Mesenchymal stem cell (in vitro differentiated cells and primary cell): ENCODE measurements around the gene LDLRAD3.

Source experiments
- DNase-seq: peaks from one replicate; pipeline ENCODE4 v3.0.0-alpha.2; 2013
- H2AFZ ChIP-seq: one replicate; pipeline ENCODE4 v1.6.1; 2013; ENCODE audit warnings: low read depth, mild to moderate bottlenecking, control low read depth, inconsistent platforms, low read length, moderate library complexity
- H2AK5ac ChIP-seq: 2 replicates; pipeline ENCODE4 v1.6.1; 2013; ENCODE audit warnings: low read length, moderate library complexity, mild to moderate bottlenecking, inconsistent platforms; ENCODE audit not compliant: severe bottlenecking
- H2BK120ac ChIP-seq: one replicate; pipeline ENCODE4 v1.6.1; 2013; ENCODE audit warnings: low read depth, mild to moderate bottlenecking, inconsistent platforms, low read length, moderate library complexity
- H2BK12ac ChIP-seq, 2 experiments: one replicate each; pipeline ENCODE4 v1.6.1; 2013; ENCODE audit warnings: inconsistent platforms in 2 of 2, low read length in 2 of 2, mild to moderate bottlenecking in 2 of 2, moderate library complexity in 2 of 2, control low read depth in 1 of 2
- H2BK15ac ChIP-seq: one replicate; pipeline ENCODE4 v1.6.1; 2013; ENCODE audit warnings: mild to moderate bottlenecking, low read depth, inconsistent platforms; ENCODE audit not compliant: poor library complexity, severe bottlenecking
- H2BK5ac ChIP-seq: 2 replicates; pipeline ENCODE4 v1.6.1; 2013; ENCODE audit warnings: low read depth, mild to moderate bottlenecking, low read length, control low read depth, inconsistent platforms; ENCODE audit not compliant: poor library complexity, severe bottlenecking
- H3K14ac ChIP-seq, 2 experiments: one replicate each; pipeline ENCODE4 v1.6.1; 2013; ENCODE audit warnings: inconsistent platforms in 2 of 2, low read length in 2 of 2, control low read depth in 1 of 2, mild to moderate bottlenecking in 1 of 2, moderate library complexity in 1 of 2
- H3K18ac ChIP-seq, 2 experiments: one replicate each; pipeline ENCODE4 v1.6.1; 2013; ENCODE audit warnings: inconsistent platforms in 2 of 2, low read length in 2 of 2, control low read depth in 1 of 2, low read depth in 1 of 2, mild to moderate bottlenecking in 1 of 2
- H3K23ac ChIP-seq, 2 experiments: one replicate each; pipeline ENCODE4 v1.6.1; 2013; ENCODE audit warnings: inconsistent platforms in 2 of 2, low read length in 2 of 2, mild to moderate bottlenecking in 2 of 2, moderate library complexity in 2 of 2, control low read depth in 1 of 2
- H3K27ac ChIP-seq: 2 replicates; pipeline ENCODE4 v1.5.1; 2013; ENCODE audit warnings: mild to moderate bottlenecking, moderate library complexity, low read length, control low read depth, inconsistent platforms; ENCODE audit not compliant: poor library complexity, severe bottlenecking
- H3K27me3 ChIP-seq, 2 experiments: 2 replicates each; pipeline versions ENCODE4 v1.6.1 to v1.7.0; 2013; ENCODE audit warnings: low read length in 2 of 2, mild to moderate bottlenecking in 2 of 2, moderate library complexity in 2 of 2, control low read depth in 1 of 2, inconsistent platforms in 1 of 2; ENCODE audit not compliant: control insufficient read depth in 1 of 2, insufficient read depth in 1 of 2
- H3K36me3 ChIP-seq, 2 experiments: 2 replicates each; pipeline versions ENCODE4 v1.6.1 to v1.7.0; 2013; ENCODE audit warnings: low read length in 2 of 2, control low read depth in 1 of 2, inconsistent platforms in 1 of 2, low read depth in 1 of 2, mild to moderate bottlenecking in 1 of 2; ENCODE audit not compliant: insufficient read depth in 2 of 2, control insufficient read depth in 1 of 2
- H3K4ac ChIP-seq, 2 experiments: one replicate each; pipeline ENCODE4 v1.6.1; 2013; ENCODE audit warnings: inconsistent platforms in 2 of 2, low read length in 2 of 2, mild to moderate bottlenecking in 2 of 2, moderate library complexity in 2 of 2, control low read depth in 1 of 2, low read depth in 1 of 2
- H3K4me1 ChIP-seq: 2 replicates; pipeline ENCODE4 v1.6.1; 2013; ENCODE audit warnings: low read depth, low read length, control low read depth; ENCODE audit not compliant: control insufficient read depth, insufficient read depth
- H3K4me2 ChIP-seq: 2 replicates; pipeline ENCODE4 v1.6.1; 2013; ENCODE audit warnings: low read length, mild to moderate bottlenecking, inconsistent platforms; ENCODE audit not compliant: poor library complexity, severe bottlenecking
- H3K4me3 ChIP-seq, 2 experiments: 2 replicates each; pipeline versions ENCODE4 v1.5.1 to v1.7.0; 2013; ENCODE audit warnings: low read length in 2 of 2, mild to moderate bottlenecking in 2 of 2, control low read depth in 1 of 2, low read depth in 1 of 2; ENCODE audit not compliant: insufficient read depth in 1 of 2
- H3K79me1 ChIP-seq: replicated peaks from 2 replicates; pipeline ENCODE4 v1.6.1; 2013; ENCODE audit warnings: mild to moderate bottlenecking, control low read depth, low read length, inconsistent platforms; ENCODE audit not compliant: poor library complexity, severe bottlenecking
- H3K9ac ChIP-seq: 2 replicates; pipeline ENCODE4 v1.7.0; 2013; ENCODE audit warnings: mild to moderate bottlenecking, low read length, moderate library complexity
- H3K9me3 ChIP-seq: 2 replicates; pipeline ENCODE4 v1.7.0; 2013; ENCODE audit warnings: mild to moderate bottlenecking, low read length; ENCODE audit not compliant: control insufficient read depth
- H4K8ac ChIP-seq: one replicate; pipeline ENCODE4 v1.6.1; 2013; ENCODE audit warnings: inconsistent platforms, mild to moderate bottlenecking, low read length, moderate library complexity
- H4K91ac ChIP-seq: one replicate; pipeline ENCODE4 v1.6.1; 2013; ENCODE audit warnings: mild to moderate bottlenecking, low read length, inconsistent platforms
- WGBS: methylation state at CpG from one replicate; pipeline ENCODE4 v1.1.7; 2013; ENCODE audit warnings: mixed read lengths; 5-methylcytosine and 5-hydroxymethylcytosine counted together

The LDLRAD3 gene

GRCh38 chr11:36191941-36192340 lies 248.1 kb downstream of the LDLRAD3 start:
- Histone ChIP-seq H3K27me3 (no peaks in the 10 kb centered on the region), H3K4me1 (peaks cover 4% of the 10 kb centered on the region), H3K4ac (no peak overlapping the region), H3K36me3 (no peaks in the 10 kb centered on the region), H3K4me3 (no peak overlapping the region), H4K91ac (no peak overlapping the region), H2AK5ac (no peak overlapping the region), H2AFZ (no peak overlapping the region), H2BK12ac (no peak overlapping the region), H3K9ac (no peak overlapping the region), H2BK5ac (no peak overlapping the region), H3K9me3 (no peaks in the 10 kb centered on the region), H3K27ac (no peak overlapping the region), H3K4me2 (no peak overlapping the region), H2BK120ac (no peak overlapping the region), H3K14ac (no peak overlapping the region), H3K79me1 (peaks cover 2% of the 10 kb centered on the region), H4K8ac (no peak overlapping the region), H2BK15ac (no peak overlapping the region), H3K23ac (no peak overlapping the region), H3K18ac (no peak overlapping the region)
- DNase-seq: no peak
- WGBS: 94% methylated on average over 5 of the region's 5 CpGs

GRCh38 chr11:36192425-36193289 lies 248.8 kb downstream of the LDLRAD3 start:
- no peak overlapping the region for H3K23ac ChIP-seq
- H4K8ac ChIP-seq: no peak overlapping the region
- no peak overlapping the region for H2AK5ac ChIP-seq
- H3K27me3 ChIP-seq: no peaks in the 10 kb centered on the region
- no peak overlapping the region for H3K27ac ChIP-seq
- H2BK15ac ChIP-seq: no peak overlapping the region
- H2BK120ac ChIP-seq: no peak overlapping the region
- DNase-seq: no peak
- no peak overlapping the region for H4K91ac ChIP-seq
- H3K4ac ChIP-seq: no peak overlapping the region
- H3K18ac ChIP-seq: no peak overlapping the region
- H3K9me3 ChIP-seq: no peaks in the 10 kb centered on the region
- H3K4me2 ChIP-seq: no peak overlapping the region
- H3K14ac ChIP-seq: no peak overlapping the region
- no peak overlapping the region for H2BK12ac ChIP-seq
- no peak overlapping the region for H3K4me3 ChIP-seq
- H2AFZ ChIP-seq: no peak overlapping the region
- no peak overlapping the region for H2BK5ac ChIP-seq
- H3K79me1 ChIP-seq: peaks cover 2% of the 10 kb centered on the region
- H3K9ac ChIP-seq: no peak overlapping the region
- WGBS: 98% methylated on average over 8 of the region's 8 CpGs
- H3K4me1 ChIP-seq: peaks cover 4% of the 10 kb centered on the region
- no peaks in the 10 kb centered on the region for H3K36me3 ChIP-seq

GRCh38 chr11:36193290-36193619 lies 249.4 kb downstream of the LDLRAD3 start:
- H2AK5ac ChIP-seq: no peak overlapping the region
- peaks cover 2% of the 10 kb centered on the region for H3K79me1 ChIP-seq
- no peak overlapping the region for H3K14ac ChIP-seq
- H3K9me3 ChIP-seq: no peaks in the 10 kb centered on the region
- no peak overlapping the region for H3K18ac ChIP-seq
- no peak overlapping the region for H4K8ac ChIP-seq
- H2BK15ac ChIP-seq: no peak overlapping the region
- peaks cover 0 to under 1% of the 10 kb centered on the region in 2 experiments for H3K36me3 ChIP-seq
- no peak overlapping the region for H4K91ac ChIP-seq
- H3K4me1 ChIP-seq: peaks cover 4% of the 10 kb centered on the region
- H3K4ac ChIP-seq: no peak overlapping the region
- H2AFZ ChIP-seq: no peak overlapping the region
- H2BK5ac ChIP-seq: no peak overlapping the region
- no peaks in the 10 kb centered on the region for H3K27me3 ChIP-seq
- no peak overlapping the region for H3K4me2 ChIP-seq
- WGBS: 90% methylated on average over 6 of the region's 6 CpGs
- no peak overlapping the region for H3K4me3 ChIP-seq
- no peak overlapping the region for H2BK120ac ChIP-seq
- H2BK12ac ChIP-seq: no peak overlapping the region
- H3K27ac ChIP-seq: no peak overlapping the region
- no peak overlapping the region for H3K9ac ChIP-seq
- DNase-seq: no peak
- H3K23ac ChIP-seq: no peak overlapping the region

- H2BK120ac ChIP-seq: no peak overlapping the region
- H3K79me1 ChIP-seq: peaks cover 2% of the 10 kb centered on the region
- no peak overlapping the region for H3K4me3 ChIP-seq
- no peak overlapping the region for H3K4me2 ChIP-seq
- WGBS: 63% methylated on average over 1 of the region's 1 CpG
- no peak for DNase-seq
- no peak overlapping the region for H3K4ac ChIP-seq
- no peak overlapping the region for H3K9ac ChIP-seq
- no peak overlapping the region for H3K18ac ChIP-seq
- no peak overlapping the region for H4K91ac ChIP-seq
- no peak overlapping the region for H2BK15ac ChIP-seq
- no peak overlapping the region for H2BK12ac ChIP-seq
- no peaks in the 10 kb centered on the region for H3K9me3 ChIP-seq
- no peak overlapping the region for H4K8ac ChIP-seq
- H2AK5ac ChIP-seq: no peak overlapping the region
- H2AFZ ChIP-seq: no peak overlapping the region
- no peak overlapping the region for H2BK5ac ChIP-seq
- no peak overlapping the region for H3K14ac ChIP-seq
- no peak overlapping the region for H3K23ac ChIP-seq
- H3K27ac ChIP-seq: no peak overlapping the region
- peaks cover 0 to 4% of the 10 kb centered on the region in 2 experiments for H3K36me3 ChIP-seq
- no peaks in the 10 kb centered on the region for H3K27me3 ChIP-seq
- peaks cover 4% of the 10 kb centered on the region for H3K4me1 ChIP-seq
These were observed 249.9 kb downstream of the LDLRAD3 start for GRCh38 chr11:36193721-36194120.
